Adrenal gland (tissue), 5 donors: ENCODE results near the gene CRB1.

ENCODE experiments used
- CTCF ChIP-seq, 6 experiments: fragments of 450-650 bp in 4 of 6; fragments of 200-600 bp in 2 of 6; sonication (generic) in 1 of 6; IDR thresholded peaks; 1 replicate in 5 of 6; 2 replicates in 1 of 6; pipeline versions ENCODE4 v1.5.1 to v1.8.0; 2016 to 2021; ENCODE audit warnings: antibody characterized with exemption in 6 of 6, mild to moderate bottlenecking in 2 of 6, moderate library complexity in 1 of 6
- POLR2A ChIP-seq, 2 donors: fragments of 450-650 bp; IDR thresholded peaks; one replicate each; pipeline ENCODE4 v1.6.1; 2017; ENCODE audit warnings: antibody characterized with exemption in 2 of 2, mild to moderate bottlenecking in 2 of 2, moderate library complexity in 1 of 2
- donor health status: DM: no; HTN: no; CAD: no.

- no peak for TF ChIP-seq CTCF (IDR thresholded peaks at IDR 0.05)
- no peak for TF ChIP-seq POLR2A (IDR thresholded peaks at IDR 0.05)
Observed at GRCh38 chr1:197448121-197448779, 180.2 kb downstream of the CRB1 start.
